Kidney capillary endothelial cell (primary cell): ENCODE data around the gene OR52E8.

Source experiments
- DNase-seq: peaks from one replicate; pipeline ENCODE4 v3.0.0-alpha.2; 2018; ENCODE audit warnings: low spot score

OR52E8 gene

DNA sequence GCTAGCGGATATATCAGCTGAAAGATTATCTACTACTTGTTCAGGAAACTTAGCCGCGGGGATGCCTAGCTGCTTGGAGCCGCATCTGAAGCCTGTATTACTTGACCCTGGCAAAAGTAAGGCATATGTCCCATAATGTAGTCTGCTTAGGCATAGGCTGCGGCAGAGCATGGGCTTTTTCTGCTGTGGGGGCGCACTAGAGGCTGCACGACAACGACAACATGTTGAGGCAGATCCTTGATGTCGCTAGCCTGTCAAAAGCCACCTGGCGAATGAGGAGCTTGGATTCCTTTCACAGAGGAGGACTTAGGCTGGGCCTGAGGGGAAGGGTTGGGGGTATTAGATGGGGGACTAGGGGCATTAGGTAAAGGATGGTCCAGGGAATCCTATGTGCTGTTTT lies 49.9 kb downstream of the OR52E8 start:
- DNase-seq, result no peak
